Neuron (in vitro differentiated cells): ENCODE data around the gene SLC6A18.

ENCODE experiments used
- H2AFZ ChIP-seq: one replicate; pipeline ENCODE4 v1.6.1; 2013; ENCODE audit warnings: low read depth, mild to moderate bottlenecking, inconsistent platforms, low read length, moderate library complexity
- H3K27me3 ChIP-seq: one replicate; pipeline ENCODE4 v1.6.1; 2013; ENCODE audit warnings: low read length; ENCODE audit not compliant: insufficient read depth
- H3K36me3 ChIP-seq: one replicate; pipeline ENCODE4 v1.6.1; 2013; ENCODE audit warnings: low read length; ENCODE audit not compliant: insufficient read depth
- H3K4me1 ChIP-seq: one replicate; pipeline ENCODE4 v1.6.1; 2013; ENCODE audit warnings: low read length; ENCODE audit not compliant: insufficient read depth
- H3K4me3 ChIP-seq: 2 replicates; pipeline ENCODE4 v1.5.1; 2013; ENCODE audit warnings: mild to moderate bottlenecking, low read length, moderate library complexity
- H3K9me3 ChIP-seq: one replicate; pipeline ENCODE4 v1.6.1; 2013; ENCODE audit warnings: low read length

SLC6A18 gene

DNA sequence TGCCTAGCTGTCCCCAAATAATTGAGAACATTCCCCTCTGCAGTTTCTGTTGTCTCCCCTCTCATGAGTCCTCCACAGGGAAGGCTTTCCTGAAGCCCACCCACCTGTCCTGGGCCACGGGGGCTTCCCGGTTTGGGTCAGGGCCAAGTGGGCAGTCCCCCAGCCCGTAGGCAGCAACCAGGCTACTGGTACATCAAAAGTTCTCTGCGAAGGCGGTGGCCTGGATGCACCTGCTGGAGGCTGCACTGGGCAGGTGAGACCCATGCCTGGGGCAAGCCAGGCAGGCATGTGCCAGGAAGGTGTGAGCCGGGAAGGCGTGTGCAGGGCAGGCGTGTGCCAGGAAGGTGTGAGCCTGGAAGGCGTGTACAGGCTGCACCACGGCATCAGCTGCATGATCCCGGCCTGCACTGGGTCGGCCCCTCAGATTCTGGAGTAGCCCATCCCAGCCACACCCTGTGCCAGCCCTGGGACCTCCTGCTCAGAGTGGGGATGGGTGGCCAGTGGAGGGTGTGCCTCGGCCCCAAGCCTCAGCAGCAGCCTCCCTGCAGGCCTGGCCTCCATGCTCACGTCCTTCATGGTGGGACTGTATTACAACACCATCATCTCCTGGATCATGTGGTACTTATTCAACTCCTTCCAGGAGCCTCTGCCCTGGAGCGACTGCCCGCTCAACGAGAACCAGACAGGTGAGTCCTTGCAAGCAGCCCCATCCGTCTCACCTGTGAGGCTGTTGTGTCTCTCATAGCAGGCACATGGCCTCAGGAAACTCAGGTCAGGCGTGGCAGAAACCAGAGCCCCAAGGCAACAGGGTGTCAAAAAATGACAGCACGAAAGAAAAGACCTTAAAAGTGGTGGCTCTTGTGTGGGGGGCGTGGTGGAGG, 15.0 kb upstream of the SLC6A18 start:
- Histone ChIP-seq H3K27me3 (peaks cover 42% of the 10 kb centered on the region), H3K4me1 (no peaks in the 10 kb centered on the region), H3K4me3 (no peak overlapping the region), H3K9me3 (no peaks in the 10 kb centered on the region), H3K36me3 (no peaks in the 10 kb centered on the region), H2AFZ (no peak overlapping the region)

GRCh38 chr5:1210832-1211251, 14.3 kb upstream of the SLC6A18 start:
- peaks cover 35% of the 10 kb centered on the region for H3K27me3 ChIP-seq
- H3K4me1 ChIP-seq, result no peaks in the 10 kb centered on the region
- no peak overlapping the region for H2AFZ ChIP-seq
- no peak overlapping the region for H3K4me3 ChIP-seq
- no peaks in the 10 kb centered on the region for H3K36me3 ChIP-seq
- no peaks in the 10 kb centered on the region for H3K9me3 ChIP-seq

- Histone ChIP-seq H2AFZ (no peak overlapping the region), H3K9me3 (no peaks in the 10 kb centered on the region), H3K4me1 (no peaks in the 10 kb centered on the region), H3K36me3 (no peaks in the 10 kb centered on the region), H3K27me3 (peaks cover 27% of the 10 kb centered on the region), H3K4me3 (no peak overlapping the region)
Measured at GRCh38 chr5:1211701-1212100, 13.5 kb upstream of the SLC6A18 start.

DNA sequence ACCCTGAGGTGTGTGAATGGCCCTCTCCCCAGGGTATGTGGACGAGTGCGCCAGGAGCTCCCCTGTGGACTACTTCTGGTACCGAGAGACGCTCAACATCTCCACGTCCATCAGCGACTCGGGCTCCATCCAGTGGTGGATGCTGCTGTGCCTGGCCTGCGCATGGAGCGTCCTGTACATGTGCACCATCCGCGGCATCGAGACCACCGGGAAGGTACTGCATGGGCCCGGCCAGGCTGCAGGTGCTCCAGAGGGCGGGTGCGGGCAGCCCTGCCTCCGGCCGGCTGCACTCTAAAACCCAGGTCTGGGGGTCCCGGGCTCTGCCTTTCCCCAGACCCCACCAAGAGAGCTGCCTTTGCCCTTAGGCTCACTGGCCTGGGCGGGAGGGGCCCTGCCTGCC, 12.9 kb upstream of the SLC6A18 start:
- no peaks in the 10 kb centered on the region for H3K4me1 ChIP-seq
- no peaks in the 10 kb centered on the region for H3K9me3 ChIP-seq
- H3K27me3 ChIP-seq, result peaks cover 21% of the 10 kb centered on the region
- H2AFZ ChIP-seq, result no peak overlapping the region
- no peak overlapping the region for H3K4me3 ChIP-seq
- H3K36me3 ChIP-seq, result no peaks in the 10 kb centered on the region

GRCh38 chr5:1212881-1213280, 12.3 kb upstream of the SLC6A18 start:
- Histone ChIP-seq H3K9me3 (no peaks in the 10 kb centered on the region), H3K27me3 (peaks cover 16% of the 10 kb centered on the region), H3K4me3 (no peak overlapping the region), H3K4me1 (no peaks in the 10 kb centered on the region), H2AFZ (no peak overlapping the region), H3K36me3 (no peaks in the 10 kb centered on the region)

DNA sequence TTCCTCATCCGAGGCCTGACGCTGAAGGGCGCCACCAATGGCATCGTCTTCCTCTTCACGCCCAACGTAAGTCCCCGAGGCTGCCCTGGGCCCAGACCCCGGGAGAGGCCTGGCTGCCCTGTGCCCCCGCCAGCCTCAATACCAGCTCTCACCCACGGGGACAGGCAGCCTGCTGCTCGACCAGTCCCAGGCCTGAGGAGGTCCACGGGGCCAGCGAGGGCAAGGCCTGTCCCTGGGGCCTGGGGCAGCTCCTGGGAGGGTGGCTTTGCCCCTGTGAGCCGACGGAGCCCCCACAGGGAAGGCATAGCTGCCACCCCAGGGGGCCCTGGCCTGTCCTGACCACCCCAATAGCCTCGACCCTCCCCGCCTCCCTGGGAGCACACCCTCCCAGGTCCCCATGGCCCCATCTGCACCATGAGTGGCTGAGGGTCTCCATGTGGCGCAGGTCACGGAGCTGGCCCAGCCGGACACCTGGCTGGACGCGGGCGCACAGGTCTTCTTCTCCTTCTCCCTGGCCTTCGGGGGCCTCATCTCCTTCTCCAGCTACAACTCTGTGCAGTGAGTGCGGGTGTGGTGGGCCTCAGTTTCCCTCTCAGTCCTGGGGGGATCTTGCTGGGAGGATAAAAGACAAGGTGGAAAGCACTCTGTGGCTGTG, 11.5 kb upstream of the SLC6A18 start:
- Histone ChIP-seq H3K36me3 (no peaks in the 10 kb centered on the region), H3K4me3 (no peak overlapping the region), H3K27me3 (peaks cover 13% of the 10 kb centered on the region), H3K9me3 (no peaks in the 10 kb centered on the region), H3K4me1 (no peaks in the 10 kb centered on the region), H2AFZ (no peak overlapping the region)

- Histone ChIP-seq H3K36me3 (no peaks in the 10 kb centered on the region), H3K9me3 (no peaks in the 10 kb centered on the region), H2AFZ (no peak overlapping the region), H3K27me3 (peaks cover 9% of the 10 kb centered on the region), H3K4me3 (no peak overlapping the region), H3K4me1 (no peaks in the 10 kb centered on the region)
Measured at GRCh38 chr5:1214163-1214935, 10.8 kb upstream of the SLC6A18 start.

- no peak overlapping the region for H3K4me3 ChIP-seq
- peaks cover 9% of the 10 kb centered on the region for H3K27me3 ChIP-seq
- H3K9me3 ChIP-seq, result no peaks in the 10 kb centered on the region
- no peak overlapping the region for H2AFZ ChIP-seq
- H3K4me1 ChIP-seq, result no peaks in the 10 kb centered on the region
- no peaks in the 10 kb centered on the region for H3K36me3 ChIP-seq
Measured at GRCh38 chr5:1214936-1215220, 10.3 kb upstream of the SLC6A18 start.

DNA sequence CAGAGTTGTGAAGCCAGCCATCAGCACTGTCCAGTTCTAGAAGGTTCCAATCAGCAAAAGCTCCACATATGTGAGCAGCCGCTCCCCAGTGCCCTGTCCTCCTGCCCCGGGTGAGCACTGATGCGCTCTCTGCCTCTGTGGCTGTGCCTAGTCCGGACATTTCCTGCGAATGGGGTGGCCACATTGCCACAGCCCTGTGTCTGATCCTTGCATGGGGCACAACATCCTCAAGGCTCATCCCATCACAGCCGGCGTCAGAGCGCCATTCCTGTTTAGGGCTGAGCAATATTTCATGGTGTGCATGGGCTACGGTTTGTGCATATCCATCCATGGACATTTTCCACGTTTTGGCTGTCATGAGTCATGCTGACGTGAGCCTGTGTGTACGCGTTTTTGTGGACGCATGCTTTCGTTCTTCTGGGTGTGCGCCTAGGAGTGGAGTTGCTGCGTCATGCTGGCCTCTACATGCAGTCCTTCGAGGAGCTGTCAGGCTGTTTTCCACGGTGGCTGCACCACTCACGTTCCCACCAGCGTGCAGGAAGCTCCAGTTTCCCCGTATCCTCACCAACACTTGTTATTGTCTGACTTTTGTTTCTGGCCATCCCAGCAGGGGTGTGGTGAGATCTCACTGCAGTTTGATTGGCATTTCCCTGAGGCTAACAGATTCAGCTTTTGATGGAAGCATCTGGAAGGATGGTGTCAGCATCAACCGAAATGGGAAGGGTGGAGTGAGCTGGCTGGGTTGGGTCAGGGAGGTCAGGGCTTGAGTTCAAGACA, 9.7 kb upstream of the SLC6A18 start:
- Histone ChIP-seq H2AFZ (no peak overlapping the region), H3K4me1 (no peaks in the 10 kb centered on the region), H3K9me3 (no peaks in the 10 kb centered on the region), H3K27me3 (peaks cover 3% of the 10 kb centered on the region), H3K4me3 (no peak overlapping the region), H3K36me3 (no peaks in the 10 kb centered on the region)

- H2AFZ ChIP-seq, result no peak overlapping the region
- H3K4me1 ChIP-seq, result no peaks in the 10 kb centered on the region
- H3K4me3 ChIP-seq, result no peak overlapping the region
- no peaks in the 10 kb centered on the region for H3K36me3 ChIP-seq
- no peaks in the 10 kb centered on the region for H3K9me3 ChIP-seq
- H3K27me3 ChIP-seq, result peaks cover 3% of the 10 kb centered on the region
Measured at GRCh38 chr5:1216211-1216917, 8.8 kb upstream of the SLC6A18 start.

DNA sequence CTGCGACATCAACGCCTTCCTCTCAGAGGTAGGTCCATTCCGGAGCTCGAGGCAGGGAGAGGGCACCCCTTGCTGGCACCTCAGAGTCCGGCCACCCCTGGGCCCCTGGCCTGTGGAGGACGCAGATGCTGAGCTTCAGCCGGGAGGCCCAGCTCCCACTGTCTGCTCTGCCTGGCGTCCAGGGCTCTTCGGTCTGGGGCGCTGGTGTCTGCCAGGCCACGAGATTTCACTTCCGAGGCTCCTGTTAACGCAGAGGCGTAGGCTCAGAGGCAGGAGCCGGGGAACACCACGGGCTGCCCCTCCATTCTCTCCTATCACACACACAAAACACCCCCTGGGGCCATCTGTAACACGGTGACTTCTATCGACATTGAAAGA, 8.3 kb upstream of the SLC6A18 start:
- no peaks in the 10 kb centered on the region for H3K36me3 ChIP-seq
- no peak overlapping the region for H3K4me3 ChIP-seq
- no peak overlapping the region for H2AFZ ChIP-seq
- H3K27me3 ChIP-seq, result peaks cover 3% of the 10 kb centered on the region
- no peaks in the 10 kb centered on the region for H3K9me3 ChIP-seq
- H3K4me1 ChIP-seq, result no peaks in the 10 kb centered on the region

DNA sequence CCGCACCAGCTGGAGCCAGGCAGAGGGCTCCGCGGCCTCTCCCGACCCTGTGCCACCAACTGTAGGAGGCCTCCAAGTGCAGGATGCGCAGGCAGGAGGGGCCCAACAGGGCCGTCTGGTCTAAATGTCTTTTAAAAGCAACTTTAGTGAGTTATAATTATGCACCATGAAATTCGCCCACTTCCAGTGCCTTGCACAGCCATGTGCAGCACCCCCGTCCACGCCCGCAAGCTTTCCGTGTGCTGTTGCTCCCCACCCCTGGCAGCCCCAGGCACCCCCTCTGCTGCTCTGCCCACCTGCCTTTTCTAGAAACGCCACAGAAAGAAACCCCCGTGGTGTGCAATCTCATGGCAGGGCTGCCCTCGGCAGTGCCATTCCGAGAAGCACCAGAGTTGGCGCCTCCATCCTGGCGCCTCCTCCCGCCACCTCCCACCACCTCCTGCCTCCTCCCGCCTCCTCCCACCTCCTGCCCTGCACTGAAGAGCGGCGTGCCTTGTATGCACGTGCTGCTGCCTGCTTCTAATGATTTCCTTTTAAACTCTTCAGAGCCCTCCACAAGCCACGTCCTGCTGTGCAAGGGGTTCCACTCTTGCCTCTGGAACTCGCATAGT, 7.5 kb upstream of the SLC6A18 start:
- Histone ChIP-seq H3K4me1 (no peaks in the 10 kb centered on the region), H3K36me3 (no peaks in the 10 kb centered on the region), H3K9me3 (no peaks in the 10 kb centered on the region), H3K27me3 (peaks cover 3% of the 10 kb centered on the region), H3K4me3 (no peak overlapping the region), H2AFZ (no peak overlapping the region)
